Astrocyte (in vitro differentiated cells and primary cell): ENCODE measurements around the gene RAPGEF4. TPM values are rescaled to one million over a fixed set of nuclear protein-coding genes. Genes with fewer than 3 reads are reported as not detected.

Experiments
- DNase-seq: peaks from one replicate; pipeline ENCODE4 v3.0.0-alpha.2; 2010; ENCODE audit warnings: low read depth
- FAIRE-seq: peaks from 2 replicates; lab custom pipeline; 2011; peaks lifted over from hg19 to GRCh38; lab: Jason Lieb, UNC
- H2AFZ ChIP-seq: 2 replicates; pipeline ENCODE4 v1.6.0; 2012; ENCODE audit warnings: low read depth, low read length, inconsistent platforms
- H3K27ac ChIP-seq: 2 replicates; pipeline ENCODE4 v1.5.1; 2011; ENCODE audit warnings: low read depth, low read length, inconsistent platforms
- H3K27me3 ChIP-seq: 2 replicates; pipeline ENCODE4 v1.6.0; 2011; ENCODE audit warnings: low read length, inconsistent platforms; ENCODE audit not compliant: insufficient read depth
- H3K36me3 ChIP-seq: 2 replicates; pipeline ENCODE4 v1.5.1; 2011; ENCODE audit warnings: low read length, inconsistent platforms; ENCODE audit not compliant: insufficient read depth
- H3K4me1 ChIP-seq: 2 replicates; pipeline ENCODE4 v1.5.1; 2011; ENCODE audit warnings: low read length, inconsistent platforms; ENCODE audit not compliant: insufficient read depth
- H3K4me2 ChIP-seq: 2 replicates; pipeline ENCODE4 v1.6.0; 2012; ENCODE audit warnings: low read length, inconsistent platforms
- H3K4me3 ChIP-seq: 2 replicates; pipeline ENCODE4 v1.5.1; 2011; ENCODE audit warnings: low read depth, mild to moderate bottlenecking, low read length, inconsistent platforms; ENCODE audit not compliant: insufficient read depth
- H3K79me2 ChIP-seq: 2 replicates; pipeline ENCODE4 v1.6.0; 2012; ENCODE audit warnings: mild to moderate bottlenecking, low read length, inconsistent platforms; ENCODE audit not compliant: insufficient read depth
- H3K9ac ChIP-seq: 2 replicates; pipeline ENCODE4 v1.6.0; 2012; ENCODE audit warnings: mild to moderate bottlenecking, low read length, inconsistent platforms
- H3K9me3 ChIP-seq: 2 replicates; pipeline ENCODE4 v1.5.1; 2012; ENCODE audit warnings: low read depth, mild to moderate bottlenecking, low read length, inconsistent platforms; ENCODE audit not compliant: insufficient read depth
- H4K20me1 ChIP-seq: 2 replicates; pipeline ENCODE4 v1.6.0; 2012; ENCODE audit warnings: low read length, inconsistent platforms; ENCODE audit not compliant: insufficient read depth
- H3K27ac Mint-ChIP-seq: one replicate; pipeline ENCODE4 v1.8.0; 2021; ENCODE audit warnings: mild to moderate bottlenecking, mixed read lengths; ENCODE audit not compliant: unreplicated experiment
- H3K27me3 Mint-ChIP-seq: one replicate; pipeline ENCODE4 v1.8.0; 2021; ENCODE audit warnings: low read depth, mixed read lengths; ENCODE audit not compliant: unreplicated experiment
- H3K36me3 Mint-ChIP-seq: one replicate; pipeline ENCODE4 v1.8.0; 2021; ENCODE audit warnings: low read depth, mixed read lengths; ENCODE audit not compliant: unreplicated experiment
- H3K4me1 Mint-ChIP-seq: one replicate; pipeline ENCODE4 v1.8.0; 2021; ENCODE audit warnings: low read depth, mixed read lengths; ENCODE audit not compliant: unreplicated experiment
- H3K4me3 Mint-ChIP-seq: one replicate; pipeline ENCODE4 v1.8.0; 2021; ENCODE audit warnings: mild to moderate bottlenecking, moderate library complexity, mixed read lengths; ENCODE audit not compliant: unreplicated experiment
- H3K9me3 Mint-ChIP-seq: one replicate; pipeline ENCODE4 v1.8.0; 2021; ENCODE audit warnings: mild to moderate bottlenecking, mixed read lengths; ENCODE audit not compliant: unreplicated experiment
- CTCF ChIP-seq: IDR thresholded peaks from 2 replicates; pipeline ENCODE4 v1.5.1; 2011; ENCODE audit warnings: low read depth, mild to moderate bottlenecking, inconsistent platforms, low read length, moderate library complexity; ENCODE audit not compliant: insufficient read depth
- EZH2 ChIP-seq: IDR thresholded peaks from 2 replicates; pipeline ENCODE4 v1.6.1; 2012; ENCODE audit warnings: mild to moderate bottlenecking, low read length, inconsistent platforms; ENCODE audit not compliant: insufficient read depth
- total RNA-seq: library from RNA; stranded (reverse); gene quantifications from 2 replicates; pipeline ENCODE4 v1.2.1, GENCODE V29; 2021

The RAPGEF4 gene
- total RNA-seq, 1 donor from 2014 or later = 1.1 TPM

- H4K20me1 ChIP-seq = no peaks in the 10 kb centered on the region
- H3K9ac ChIP-seq = no peak overlapping the region
- no peak overlapping the region for H2AFZ ChIP-seq
- H3K27ac ChIP-seq = no peak overlapping the region
- no peak overlapping the region for H3K4me3 Mint-ChIP-seq
- peaks cover 4% of the 10 kb centered on the region for H3K36me3 Mint-ChIP-seq
- H3K4me1 Mint-ChIP-seq = no peaks in the 10 kb centered on the region
- H3K27me3 ChIP-seq = no peaks in the 10 kb centered on the region
- H3K4me1 ChIP-seq = no peaks in the 10 kb centered on the region
- no peak overlapping the region for H3K4me3 ChIP-seq
- no peaks in the 10 kb centered on the region for H3K9me3 ChIP-seq
- TF ChIP-seq EZH2 (no peak), CTCF (no peak)
- H3K27me3 Mint-ChIP-seq = peaks cover 5% of the 10 kb centered on the region
- no peak overlapping the region for H3K27ac Mint-ChIP-seq
- FAIRE-seq = no peak
- H3K36me3 ChIP-seq = no peaks in the 10 kb centered on the region
- DNase-seq = no peak
- H3K79me2 ChIP-seq = no peaks in the 10 kb centered on the region
- no peaks in the 10 kb centered on the region for H3K9me3 Mint-ChIP-seq
- H3K4me2 ChIP-seq = no peak overlapping the region
These were observed 178.8 kb downstream of the RAPGEF4 start for GRCh38 chr2:172914341-172915008.

GRCh38 chr2:172917716-172918115, 182.1 kb downstream of the RAPGEF4 start:
- FAIRE-seq (no peak), DNase-seq (no peak)
- H3K9ac ChIP-seq = no peak overlapping the region
- no peaks in the 10 kb centered on the region for H3K79me2 ChIP-seq
- H3K9me3 ChIP-seq = no peaks in the 10 kb centered on the region
- peaks cover 2% of the 10 kb centered on the region for H3K4me1 ChIP-seq
- no peak for TF ChIP-seq CTCF
- no peak for TF ChIP-seq EZH2
- Mint-ChIP-seq H3K4me1 (peaks cover 10% of the 10 kb centered on the region), H3K27me3 (peaks cover 7% of the 10 kb centered on the region), H3K27ac (no peak overlapping the region), H3K9me3 (no peaks in the 10 kb centered on the region), H3K4me3 (no peak overlapping the region), H3K36me3 (peaks cover 6% of the 10 kb centered on the region)
- H3K36me3 ChIP-seq = no peaks in the 10 kb centered on the region
- H3K4me3 ChIP-seq = no peak overlapping the region
- H2AFZ ChIP-seq = no peak overlapping the region
- H3K27ac ChIP-seq = no peak overlapping the region
- H3K27me3 ChIP-seq = no peaks in the 10 kb centered on the region
- no peaks in the 10 kb centered on the region for H4K20me1 ChIP-seq
- no peak overlapping the region for H3K4me2 ChIP-seq

- no peak overlapping the region for H2AFZ ChIP-seq
- no peak for TF ChIP-seq CTCF
- no peak overlapping the region for H3K4me2 ChIP-seq
- H3K9ac ChIP-seq = no peak overlapping the region
- Mint-ChIP-seq H3K36me3 (peaks cover 6% of the 10 kb centered on the region), H3K27ac (no peak overlapping the region), H3K27me3 (peaks cover 7% of the 10 kb centered on the region), H3K4me3 (no peak overlapping the region), H3K9me3 (no peaks in the 10 kb centered on the region), H3K4me1 (peaks cover 10% of the 10 kb centered on the region)
- H3K4me3 ChIP-seq = no peak overlapping the region
- peaks cover 2% of the 10 kb centered on the region for H3K4me1 ChIP-seq
- no peaks in the 10 kb centered on the region for H3K36me3 ChIP-seq
- H4K20me1 ChIP-seq = no peaks in the 10 kb centered on the region
- DNase-seq (no peak), FAIRE-seq (no peak)
- H3K27ac ChIP-seq = no peak overlapping the region
- no peaks in the 10 kb centered on the region for H3K27me3 ChIP-seq
- no peaks in the 10 kb centered on the region for H3K79me2 ChIP-seq
- H3K9me3 ChIP-seq = no peaks in the 10 kb centered on the region
These were observed 184.1 kb downstream of the RAPGEF4 start for GRCh38 chr2:172919732-172920131.
